H9 (cell line): ENCODE results near the gene KCNN2. TPM values are rescaled to one million over a fixed set of nuclear protein-coding genes. Genes with fewer than 3 reads are reported as not detected.

Experiments used
- DNase-seq: peaks from one replicate; pipeline ENCODE4 v3.0.0-alpha.2; 2017
- H2AFZ ChIP-seq: one replicate; pipeline ENCODE4 v1.6.1; 2013; ENCODE audit warnings: mild to moderate bottlenecking, low read length, control low read depth, moderate library complexity
- H2AK5ac ChIP-seq: 2 replicates; pipeline ENCODE4 v1.6.1; 2013; ENCODE audit warnings: low read length, control low read depth, mixed read lengths; ENCODE audit not compliant: insufficient read length
- H2BK120ac ChIP-seq: one replicate; pipeline ENCODE4 v1.6.1; 2013; ENCODE audit warnings: low read depth, mild to moderate bottlenecking, low read length, control low read depth, inconsistent platforms; ENCODE audit not compliant: poor library complexity, severe bottlenecking
- H2BK12ac ChIP-seq: 2 replicates; pipeline ENCODE4 v1.6.1; 2013; ENCODE audit warnings: low read length, control low read depth, mixed read lengths, low read depth; ENCODE audit not compliant: insufficient read length
- H2BK15ac ChIP-seq: 2 replicates; pipeline ENCODE4 v1.6.1; 2013; ENCODE audit warnings: low read depth, low read length, control low read depth
- H2BK20ac ChIP-seq: one replicate; pipeline ENCODE4 v1.6.1; 2013; ENCODE audit warnings: low read depth, mild to moderate bottlenecking, low read length, control low read depth, inconsistent platforms; ENCODE audit not compliant: poor library complexity, severe bottlenecking
- H2BK5ac ChIP-seq: 2 replicates; pipeline ENCODE4 v1.6.1; 2013; ENCODE audit warnings: low read length, control low read depth, mixed read lengths; ENCODE audit not compliant: insufficient read length
- H3K14ac ChIP-seq: 2 replicates; pipeline ENCODE4 v1.6.1; 2013; ENCODE audit warnings: low read length, control low read depth; ENCODE audit not compliant: insufficient read depth
- H3K18ac ChIP-seq: 2 replicates; pipeline ENCODE4 v1.6.1; 2013; ENCODE audit warnings: low read depth, mild to moderate bottlenecking, mixed read lengths, low read length, control low read depth; ENCODE audit not compliant: insufficient read length
- H3K23ac ChIP-seq: 2 replicates; pipeline ENCODE4 v1.6.1; 2013; ENCODE audit warnings: low read length, control low read depth, mixed read lengths, low read depth; ENCODE audit not compliant: insufficient read length
- H3K23me2 ChIP-seq: 2 replicates; pipeline ENCODE4 v1.6.1; 2013; ENCODE audit warnings: low read depth, mild to moderate bottlenecking, mixed read lengths, low read length, control low read depth; ENCODE audit not compliant: insufficient read length, poor library complexity, severe bottlenecking
- H3K27ac ChIP-seq: 2 replicates; pipeline ENCODE4 v1.5.1; 2013; ENCODE audit warnings: low read length, control low read depth, mixed read lengths, low read depth; ENCODE audit not compliant: insufficient read length
- H3K27me3 ChIP-seq: 2 replicates; pipeline ENCODE4 v1.6.1; 2013; ENCODE audit warnings: low read length, control low read depth, inconsistent platforms; ENCODE audit not compliant: insufficient read depth
- H3K4ac ChIP-seq: 2 replicates; pipeline ENCODE4 v1.6.1; 2013; ENCODE audit warnings: low read depth, mild to moderate bottlenecking, control low read depth, inconsistent platforms, low read length, moderate library complexity
- H3K4me1 ChIP-seq: 2 replicates; pipeline ENCODE4 v1.6.1; 2013; ENCODE audit warnings: low read length, control low read depth, inconsistent platforms; ENCODE audit not compliant: insufficient read depth
- H3K4me2 ChIP-seq: 2 replicates; pipeline ENCODE4 v1.6.1; 2013; ENCODE audit warnings: low read length, control low read depth, mixed read lengths; ENCODE audit not compliant: insufficient read length, insufficient read depth
- H3K56ac ChIP-seq: 2 replicates; pipeline ENCODE4 v1.6.1; 2013; ENCODE audit warnings: low read depth, mild to moderate bottlenecking, mixed read lengths, low read length, control low read depth; ENCODE audit not compliant: insufficient read length
- H3K79me1 ChIP-seq: 2 replicates; pipeline ENCODE4 v1.6.1; 2013; ENCODE audit warnings: low read depth, mild to moderate bottlenecking, moderate library complexity, low read length, control low read depth, inconsistent platforms; ENCODE audit not compliant: insufficient read depth, poor library complexity, severe bottlenecking
- H3K79me2 ChIP-seq: 2 replicates; pipeline ENCODE4 v1.6.1; 2013; ENCODE audit warnings: low read length, control low read depth, inconsistent platforms; ENCODE audit not compliant: insufficient read depth
- H3K9ac ChIP-seq: 2 replicates; pipeline ENCODE4 v1.6.1; 2013; ENCODE audit warnings: low read length, control low read depth, mixed read lengths; ENCODE audit not compliant: insufficient read length; ENCODE audit errors: extremely low read depth
- H3K9me3 ChIP-seq: one replicate; pipeline ENCODE4 v1.6.1; 2013; ENCODE audit warnings: low read depth, low read length, inconsistent platforms; ENCODE audit not compliant: control insufficient read depth
- H3T11ph ChIP-seq: one replicate; pipeline ENCODE4 v1.6.1; 2013; ENCODE audit warnings: mild to moderate bottlenecking, low read length, control low read depth, inconsistent platforms
- H4K20me1 ChIP-seq: one replicate; pipeline ENCODE4 v1.6.1; 2013; ENCODE audit not compliant: control insufficient read depth, insufficient read length, insufficient read depth
- H4K5ac ChIP-seq: 2 replicates; pipeline ENCODE4 v1.6.1; 2013; ENCODE audit warnings: low read depth, mild to moderate bottlenecking, mixed read lengths, low read length, control low read depth; ENCODE audit not compliant: insufficient read length
- H4K8ac ChIP-seq: replicated peaks from 2 replicates; pipeline ENCODE4 v1.6.1; 2013; ENCODE audit warnings: low read length, control low read depth, mixed read lengths, low read depth; ENCODE audit not compliant: insufficient read length
- H4K91ac ChIP-seq: 2 replicates; pipeline ENCODE4 v1.6.1; 2013; ENCODE audit warnings: low read depth, mild to moderate bottlenecking, moderate library complexity, mixed read lengths, low read length, control low read depth; ENCODE audit not compliant: insufficient read length
- H3K27ac Mint-ChIP-seq, 3 experiments: 2 replicates in 2 of 3; 3 replicates in 1 of 3; pipeline ENCODE4 v1.8.0; 2020 to 2021; ENCODE audit warnings: mixed read lengths in 3 of 3, mild to moderate bottlenecking in 1 of 3, moderate library complexity in 1 of 3
- H3K27me3 Mint-ChIP-seq: 2 replicates; pipeline ENCODE4 v1.8.0; 2021; ENCODE audit warnings: low read depth, mild to moderate bottlenecking, moderate library complexity, mixed read lengths
- H3K36me3 Mint-ChIP-seq, 3 experiments: 2 replicates in 2 of 3; 3 replicates in 1 of 3; pipeline ENCODE4 v1.8.0; 2020 to 2021; ENCODE audit warnings: low read depth in 3 of 3, mixed read lengths in 3 of 3; ENCODE audit not compliant: insufficient read depth in 1 of 3
- H3K4me1 Mint-ChIP-seq, 2 experiments: 2 replicates each; pipeline ENCODE4 v1.8.0; 2020; ENCODE audit warnings: mixed read lengths in 2 of 2
- H3K4me3 Mint-ChIP-seq, 2 experiments: 2 replicates in 1 of 2; 3 replicates in 1 of 2; pipeline ENCODE4 v1.8.0; 2020 to 2021; ENCODE audit warnings: mild to moderate bottlenecking in 2 of 2, mixed read lengths in 2 of 2, moderate library complexity in 1 of 2
- H3K9me3 Mint-ChIP-seq, 2 experiments: 2 replicates in 1 of 2; 3 replicates in 1 of 2; pipeline ENCODE4 v1.8.0; 2020; ENCODE audit warnings: mild to moderate bottlenecking in 2 of 2, mixed read lengths in 2 of 2, moderate library complexity in 1 of 2
- WGBS: extraction: QIAGEN DNeasy Blood & Tissue Kit; methylation state at CpG from one replicate; pipeline ENCODE4 v1.1.7; 2013; ENCODE audit warnings: missing lambda C conversion rate, low lambda C conversion rate, mixed read lengths; ENCODE audit not compliant: insufficient read length; ENCODE audit errors: extremely low coverage; 5-methylcytosine and 5-hydroxymethylcytosine counted together
- total RNA-seq: library from RNA; stranded (reverse); gene quantifications from 2 replicates; pipeline ENCODE4 v1.2.1, GENCODE V29; 2021
- TF ChIP-seq, protein P1 (sequence below): fragments of 200-600 bp; sonication (generic); conservative IDR thresholded peaks from 3 replicates; pipeline ENCODE4 v1.8.0; 2021; ENCODE audit warnings: antibody characterized with exemption, mild to moderate bottlenecking

Gene KCNN2
- total RNA-seq, 1 experiment from 2014 or later: 21.0 TPM

DNA sequence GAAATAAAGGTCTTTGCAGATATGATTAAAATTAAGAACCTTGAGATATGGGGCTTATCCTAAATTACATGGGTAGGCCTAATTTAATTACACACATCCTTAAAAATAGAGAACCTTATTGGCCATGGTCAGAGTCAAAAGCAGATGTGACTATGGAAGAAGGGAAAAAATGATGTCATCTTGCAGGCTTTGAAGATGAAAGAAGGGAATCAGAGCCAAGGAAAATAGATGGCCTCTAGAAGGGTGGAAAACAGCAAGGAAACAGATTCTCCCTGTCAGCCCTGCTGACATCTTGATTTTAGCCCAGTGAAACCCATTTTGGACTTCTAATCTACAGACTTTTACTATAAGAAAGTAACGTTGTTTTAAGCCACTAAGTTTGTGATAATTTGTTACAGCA is 37.6 kb upstream of the KCNN2 start:
- Histone ChIP-seq H3K23me2 (no peaks in the 10 kb centered on the region), H3K9ac (no peak overlapping the region), H2BK120ac (no peak overlapping the region), H3K4me1 (no peaks in the 10 kb centered on the region), H3K14ac (no peak overlapping the region), H4K20me1 (no peaks in the 10 kb centered on the region), H2BK20ac (no peak overlapping the region), H2BK5ac (no peak overlapping the region), H3K23ac (no peak overlapping the region), H3K27me3 (no peaks in the 10 kb centered on the region), H3K18ac (no peak overlapping the region), H3K4ac (no peak overlapping the region), H3K9me3 (no peaks in the 10 kb centered on the region), H3K79me2 (no peaks in the 10 kb centered on the region), H3K27ac (no peak overlapping the region), H2AK5ac (no peak overlapping the region), H4K5ac (no peak overlapping the region), H3K79me1 (no peaks in the 10 kb centered on the region), H2BK15ac (no peak overlapping the region), H3K4me2 (no peak overlapping the region), H3T11ph (no peak overlapping the region), H2BK12ac (no peak overlapping the region), H4K8ac (no peak overlapping the region), H4K91ac (no peak overlapping the region), H2AFZ (no peak overlapping the region), H3K56ac (no peak overlapping the region)
- peaks cover 0 to under 1% of the 10 kb centered on the region in 2 experiments; a peak in 1 of 4 replicates for H3K4me1 Mint-ChIP-seq
- H3K27me3 Mint-ChIP-seq: no peaks in the 10 kb centered on the region
- DNase-seq: no peak
- H3K36me3 Mint-ChIP-seq: no peaks in the 10 kb centered on the region
- H3K4me3 Mint-ChIP-seq: no peak overlapping the region
- TF ChIP-seq, protein P1, sequence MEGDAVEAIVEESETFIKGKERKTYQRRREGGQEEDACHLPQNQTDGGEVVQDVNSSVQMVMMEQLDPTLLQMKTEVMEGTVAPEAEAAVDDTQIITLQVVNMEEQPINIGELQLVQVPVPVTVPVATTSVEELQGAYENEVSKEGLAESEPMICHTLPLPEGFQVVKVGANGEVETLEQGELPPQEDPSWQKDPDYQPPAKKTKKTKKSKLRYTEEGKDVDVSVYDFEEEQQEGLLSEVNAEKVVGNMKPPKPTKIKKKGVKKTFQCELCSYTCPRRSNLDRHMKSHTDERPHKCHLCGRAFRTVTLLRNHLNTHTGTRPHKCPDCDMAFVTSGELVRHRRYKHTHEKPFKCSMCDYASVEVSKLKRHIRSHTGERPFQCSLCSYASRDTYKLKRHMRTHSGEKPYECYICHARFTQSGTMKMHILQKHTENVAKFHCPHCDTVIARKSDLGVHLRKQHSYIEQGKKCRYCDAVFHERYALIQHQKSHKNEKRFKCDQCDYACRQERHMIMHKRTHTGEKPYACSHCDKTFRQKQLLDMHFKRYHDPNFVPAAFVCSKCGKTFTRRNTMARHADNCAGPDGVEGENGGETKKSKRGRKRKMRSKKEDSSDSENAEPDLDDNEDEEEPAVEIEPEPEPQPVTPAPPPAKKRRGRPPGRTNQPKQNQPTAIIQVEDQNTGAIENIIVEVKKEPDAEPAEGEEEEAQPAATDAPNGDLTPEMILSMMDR: no peak
- H3K27ac Mint-ChIP-seq: no peak overlapping the region
- H3K9me3 Mint-ChIP-seq: no peaks in the 10 kb centered on the region
- WGBS: no CpG with 5 or more reads among the region's 1 CpG
